Skeletal muscle tissue (tissue), 4 donors: Measurements from ENCODE around the gene SLC25A47. TPM values are rescaled to one million over a fixed set of nuclear protein-coding genes. Genes with fewer than 3 reads are reported as not detected.

Source experiments
- H3K27ac ChIP-seq: one replicate; pipeline ENCODE4 v1.7.0; 2013; ENCODE audit warnings: mild to moderate bottlenecking, low read depth, low read length, inconsistent platforms
- H3K27me3 ChIP-seq, 3 donors: one replicate each; pipeline ENCODE4 v1.7.0; 2013; ENCODE audit warnings: low read length in 3 of 3; ENCODE audit not compliant: control insufficient read depth in 3 of 3, insufficient read depth in 3 of 3
- H3K36me3 ChIP-seq, 3 donors: one replicate each; pipeline ENCODE4 v1.7.0; 2013; ENCODE audit warnings: low read length in 3 of 3; ENCODE audit not compliant: control insufficient read depth in 3 of 3, insufficient read depth in 3 of 3
- H3K4me1 ChIP-seq, 3 donors: one replicate each; pipeline ENCODE4 v1.7.0; 2013; ENCODE audit warnings: low read length in 3 of 3, mild to moderate bottlenecking in 3 of 3; ENCODE audit not compliant: control insufficient read depth in 3 of 3, insufficient read depth in 3 of 3
- H3K4me3 ChIP-seq, 3 donors: one replicate each; pipeline ENCODE4 v1.7.0; 2013; ENCODE audit warnings: low read length in 3 of 3
- H3K9ac ChIP-seq, 3 donors: one replicate each; pipeline ENCODE4 v1.7.0; 2013; ENCODE audit warnings: low read length in 3 of 3, mild to moderate bottlenecking in 3 of 3, moderate library complexity in 2 of 3, low read depth in 1 of 3
- H3K9me3 ChIP-seq, 3 donors: one replicate each; pipeline ENCODE4 v1.7.0; 2013; ENCODE audit warnings: low read length in 3 of 3; ENCODE audit not compliant: control insufficient read depth in 3 of 3
- total RNA-seq: library from RNA; depleted of rRNA; stranded (reverse); fragments of >200 nt; gene quantifications from one replicate; pipeline ENCODE4 v1.2.3, GENCODE V29; 2014
- donor health status: Osteomylitis.

Gene SLC25A47
- total RNA-seq, 1 donor from 2014 or later, result 0.52 TPM

DNA sequence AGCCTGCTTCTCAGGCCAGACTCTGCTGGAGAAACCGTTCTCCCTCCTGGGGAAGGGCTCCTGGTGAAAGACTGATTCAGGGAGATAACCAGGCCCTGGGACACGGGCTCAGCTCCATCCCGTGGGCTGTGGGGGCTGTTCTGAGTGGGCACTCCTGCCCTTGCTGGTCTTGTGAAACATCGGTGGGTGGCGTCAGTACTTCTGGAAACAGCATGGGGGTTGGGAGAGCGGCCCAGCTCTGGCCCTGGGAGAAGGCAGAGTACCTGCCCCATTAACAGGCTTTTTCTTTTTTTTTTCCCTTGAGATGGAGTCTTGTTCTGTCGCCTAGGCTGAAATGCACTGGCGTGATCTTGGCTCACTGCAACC lies 786 bp downstream of the SLC25A47 start:
- no peaks in the 10 kb centered on the region for H3K9me3 ChIP-seq
- H3K4me1 ChIP-seq, result peaks cover 0 to 10% (median 7%) of the 10 kb centered on the region in 3 donors
- no peak overlapping the region for H3K27ac ChIP-seq
- no peak overlapping the region for H3K4me3 ChIP-seq
- H3K9ac ChIP-seq, result no peak overlapping the region
- H3K27me3 ChIP-seq, result no peaks in the 10 kb centered on the region
- H3K36me3 ChIP-seq, result no peaks in the 10 kb centered on the region

GRCh38 chr14:100325231-100325632 lies 2.1 kb downstream of the SLC25A47 start:
- peaks cover 0 to 10% (median 7%) of the 10 kb centered on the region in 3 donors for H3K4me1 ChIP-seq
- H3K9ac ChIP-seq, result no peak overlapping the region
- H3K27me3 ChIP-seq, result no peaks in the 10 kb centered on the region
- no peaks in the 10 kb centered on the region for H3K36me3 ChIP-seq
- H3K4me3 ChIP-seq, result no peak overlapping the region
- no peaks in the 10 kb centered on the region for H3K9me3 ChIP-seq
- no peak overlapping the region for H3K27ac ChIP-seq

- Histone ChIP-seq H3K9ac (no peak overlapping the region), H3K36me3 (no peaks in the 10 kb centered on the region), H3K4me3 (no peak overlapping the region), H3K4me1 (peaks cover 0 to 10% (median 7%) of the 10 kb centered on the region in 3 donors), H3K9me3 (no peaks in the 10 kb centered on the region), H3K27me3 (no peaks in the 10 kb centered on the region), H3K27ac (no peak overlapping the region)
These were observed 2.8 kb downstream of the SLC25A47 start for GRCh38 chr14:100325958-100326357.

DNA sequence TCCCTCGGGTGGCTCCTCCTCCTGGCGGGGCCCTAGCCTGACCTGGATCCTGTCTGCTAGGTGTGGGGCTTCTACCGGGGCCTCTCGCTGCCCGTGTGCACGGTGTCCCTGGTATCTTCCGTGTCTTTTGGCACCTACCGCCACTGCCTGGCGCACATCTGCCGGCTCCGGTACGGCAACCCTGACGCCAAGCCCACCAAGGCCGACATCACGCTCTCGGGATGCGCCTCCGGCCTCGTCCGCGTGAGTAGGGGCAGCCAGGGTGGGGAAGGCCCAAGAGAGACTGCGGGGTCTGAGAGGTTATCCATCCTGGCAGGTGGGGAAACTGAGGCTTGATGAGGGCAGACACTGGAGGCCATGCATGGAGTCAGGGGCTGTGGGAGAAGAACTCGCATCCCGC lies 4.0 kb downstream of the SLC25A47 start:
- Histone ChIP-seq H3K4me3 (no peak overlapping the region), H3K9me3 (no peaks in the 10 kb centered on the region)

DNA sequence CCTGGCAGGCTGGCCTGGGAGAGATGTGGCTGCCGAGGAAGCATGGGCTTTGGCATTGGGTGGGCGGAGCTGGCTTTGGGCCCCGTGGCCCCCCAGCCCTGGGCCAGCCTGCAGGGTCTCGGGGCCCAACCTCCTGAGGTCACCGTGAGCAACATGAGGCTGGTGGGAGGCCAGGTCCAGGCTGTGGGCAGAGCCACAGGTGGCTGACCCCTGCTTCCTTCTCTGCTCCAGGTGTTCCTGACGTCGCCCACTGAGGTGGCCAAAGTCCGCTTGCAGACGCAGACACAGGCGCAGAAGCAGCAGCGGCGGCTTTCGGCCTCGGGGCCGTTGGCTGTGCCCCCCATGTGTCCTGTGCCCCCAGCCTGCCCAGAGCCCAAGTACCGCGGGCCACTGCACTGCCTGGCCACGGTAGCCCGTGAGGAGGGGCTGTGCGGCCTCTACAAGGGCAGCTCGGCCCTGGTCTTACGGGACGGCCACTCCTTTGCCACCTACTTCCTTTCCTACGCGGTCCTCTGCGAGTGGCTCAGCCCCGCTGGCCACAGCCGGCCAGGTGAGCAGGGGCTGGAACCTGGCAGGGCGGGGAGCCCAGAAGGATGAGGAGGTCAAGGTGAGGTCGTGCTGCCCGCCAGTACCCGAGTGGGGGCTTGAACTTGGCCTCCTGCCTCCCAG lies 5.5 kb downstream of the SLC25A47 start:
- no peak overlapping the region for H3K4me3 ChIP-seq
- H3K27ac ChIP-seq, result no peak overlapping the region
- H3K27me3 ChIP-seq, result no peaks in the 10 kb centered on the region
- H3K36me3 ChIP-seq, result peaks cover 0 to 6% (median 3%) of the 10 kb centered on the region in 3 donors
- no peaks in the 10 kb centered on the region for H3K4me1 ChIP-seq
- H3K9me3 ChIP-seq, result no peaks in the 10 kb centered on the region
- H3K9ac ChIP-seq, result no peak overlapping the region

More for the DNA sequence above, 4.0 kb downstream of the SLC25A47 start:
- H3K9ac ChIP-seq, result no peak overlapping the region
- H3K36me3 ChIP-seq, result no peaks in the 10 kb centered on the region
- no peak overlapping the region for H3K27ac ChIP-seq
- H3K27me3 ChIP-seq, result no peaks in the 10 kb centered on the region
- peaks cover 0 to 2% (median under 1%) of the 10 kb centered on the region in 3 donors for H3K4me1 ChIP-seq

DNA sequence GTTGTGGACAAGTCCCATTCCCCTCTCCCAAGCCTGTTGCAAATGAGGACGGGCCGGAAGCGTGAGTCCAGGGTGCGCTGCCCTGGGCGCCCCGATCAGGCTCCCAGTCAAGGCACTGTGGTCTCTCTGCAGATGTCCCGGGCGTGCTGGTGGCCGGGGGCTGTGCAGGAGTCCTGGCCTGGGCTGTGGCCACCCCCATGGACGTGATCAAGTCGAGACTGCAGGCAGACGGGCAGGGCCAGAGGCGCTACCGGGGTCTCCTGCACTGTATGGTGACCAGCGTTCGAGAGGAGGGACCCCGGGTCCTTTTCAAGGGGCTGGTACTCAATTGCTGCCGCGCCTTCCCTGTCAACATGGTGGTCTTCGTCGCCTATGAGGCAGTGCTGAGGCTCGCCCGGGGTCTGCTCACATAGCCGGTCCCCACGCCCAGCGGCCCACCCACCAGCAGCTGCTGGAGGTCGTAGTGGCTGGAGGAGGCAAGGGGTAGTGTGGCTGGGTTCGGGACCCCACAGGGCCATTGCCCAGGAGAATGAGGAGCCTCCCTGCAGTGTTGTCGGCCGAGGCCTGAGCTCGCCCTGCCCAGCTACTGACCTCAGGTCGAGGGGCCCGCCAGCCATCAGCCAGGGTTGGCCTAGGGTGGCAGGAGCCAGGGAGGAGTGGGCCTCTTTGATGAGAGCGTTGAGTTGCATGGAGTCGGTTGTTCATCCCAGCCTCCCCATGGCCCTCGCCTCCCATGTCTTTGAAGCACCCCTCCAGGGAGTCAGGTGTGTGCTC lies 6.3 kb downstream of the SLC25A47 start:
- Histone ChIP-seq H3K27me3 (no peaks in the 10 kb centered on the region), H3K4me1 (no peaks in the 10 kb centered on the region), H3K27ac (no peak overlapping the region), H3K36me3 (peaks cover 7 to 8% (median 7%) of the 10 kb centered on the region in 3 donors), H3K9me3 (no peaks in the 10 kb centered on the region), H3K9ac (no peak overlapping the region), H3K4me3 (no peak overlapping the region)

DNA sequence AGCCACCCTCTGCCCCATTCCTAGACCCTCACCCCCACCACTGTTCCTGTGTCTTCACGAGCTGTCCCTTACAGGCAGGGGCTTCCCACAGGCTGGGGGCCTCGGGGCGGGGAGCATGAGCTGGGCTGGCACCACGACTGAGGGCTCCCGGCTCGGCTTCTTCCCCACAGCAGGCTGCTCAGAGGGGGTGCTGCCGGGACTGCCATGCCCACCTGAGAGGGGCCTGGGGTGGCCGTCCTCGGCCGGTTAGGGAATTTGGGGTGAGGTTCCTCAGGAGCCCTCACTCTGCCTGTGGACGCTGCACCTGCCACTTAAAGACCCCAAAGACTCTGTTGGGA lies 6.8 kb downstream of the SLC25A47 start:
- Histone ChIP-seq H3K36me3 (peaks cover 7 to 14% (median 13%) of the 10 kb centered on the region in 3 donors), H3K9me3 (no peaks in the 10 kb centered on the region), H3K27me3 (no peaks in the 10 kb centered on the region), H3K4me3 (no peak overlapping the region), H3K4me1 (no peaks in the 10 kb centered on the region), H3K27ac (no peak overlapping the region), H3K9ac (no peak overlapping the region)

GRCh38 chr14:100330388-100330931 lies 7.3 kb downstream of the SLC25A47 start:
- H3K36me3 ChIP-seq, result peaks cover 7 to 15% (median 15%) of the 10 kb centered on the region in 3 donors

GRCh38 chr14:100332071-100332639 lies 9.0 kb downstream of the SLC25A47 start:
- Histone ChIP-seq H3K27me3 (no peaks in the 10 kb centered on the region), H3K36me3 (peaks cover 15 to 20% (median 19%) of the 10 kb centered on the region in 3 donors), H3K27ac (no peak overlapping the region), H3K4me3 (no peak overlapping the region), H3K4me1 (no peaks in the 10 kb centered on the region), H3K9me3 (no peaks in the 10 kb centered on the region), H3K9ac (no peak overlapping the region)

More at GRCh38 chr14:100330388-100330931, 7.3 kb downstream of the SLC25A47 start:
- no peak overlapping the region for H3K4me3 ChIP-seq
- no peak overlapping the region for H3K9ac ChIP-seq
- no peak overlapping the region for H3K27ac ChIP-seq
- no peaks in the 10 kb centered on the region for H3K27me3 ChIP-seq
- no peaks in the 10 kb centered on the region for H3K9me3 ChIP-seq
- H3K4me1 ChIP-seq, result no peaks in the 10 kb centered on the region

DNA sequence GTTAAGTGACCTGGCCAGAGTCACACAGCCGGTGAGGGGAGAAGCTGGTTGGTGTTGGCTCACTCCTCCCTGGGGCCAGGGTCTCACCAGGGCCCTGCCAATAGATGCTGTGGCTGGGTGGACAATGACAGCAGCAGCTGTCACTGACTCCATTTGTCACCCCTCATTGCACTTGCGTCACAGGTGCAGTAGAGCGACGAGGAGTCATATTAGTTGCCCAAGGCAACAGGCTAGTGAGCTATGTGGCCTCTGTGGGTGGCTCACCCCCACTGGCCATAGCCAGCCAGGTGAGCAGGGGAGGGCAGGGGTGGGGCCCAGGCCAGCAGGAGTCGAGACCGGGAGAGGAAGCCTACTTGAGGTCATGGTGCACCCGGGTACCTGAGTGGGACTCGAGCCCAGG lies 9.7 kb downstream of the SLC25A47 start:
- Histone ChIP-seq H3K4me3 (no peak overlapping the region), H3K27me3 (no peaks in the 10 kb centered on the region), H3K27ac (no peak overlapping the region), H3K9me3 (no peaks in the 10 kb centered on the region), H3K9ac (no peak overlapping the region), H3K36me3 (peaks cover 19 to 24% (median 20%) of the 10 kb centered on the region in 3 donors), H3K4me1 (no peaks in the 10 kb centered on the region)
